GM12801 (cell line): Measurements from ENCODE around the gene DLGAP1.

Experiments used
- TF ChIP-seq, protein P1 (sequence below): IDR thresholded peaks from one replicate; pipeline ENCODE4 v1.5.1; 2011; ENCODE audit warnings: control low read depth; ENCODE audit not compliant: insufficient read length; ENCODE audit errors: extremely low read depth

Gene DLGAP1

GRCh38 chr18:3851159-3851558 lies 603.9 kb downstream of the DLGAP1 start:
- TF ChIP-seq, protein P1, sequence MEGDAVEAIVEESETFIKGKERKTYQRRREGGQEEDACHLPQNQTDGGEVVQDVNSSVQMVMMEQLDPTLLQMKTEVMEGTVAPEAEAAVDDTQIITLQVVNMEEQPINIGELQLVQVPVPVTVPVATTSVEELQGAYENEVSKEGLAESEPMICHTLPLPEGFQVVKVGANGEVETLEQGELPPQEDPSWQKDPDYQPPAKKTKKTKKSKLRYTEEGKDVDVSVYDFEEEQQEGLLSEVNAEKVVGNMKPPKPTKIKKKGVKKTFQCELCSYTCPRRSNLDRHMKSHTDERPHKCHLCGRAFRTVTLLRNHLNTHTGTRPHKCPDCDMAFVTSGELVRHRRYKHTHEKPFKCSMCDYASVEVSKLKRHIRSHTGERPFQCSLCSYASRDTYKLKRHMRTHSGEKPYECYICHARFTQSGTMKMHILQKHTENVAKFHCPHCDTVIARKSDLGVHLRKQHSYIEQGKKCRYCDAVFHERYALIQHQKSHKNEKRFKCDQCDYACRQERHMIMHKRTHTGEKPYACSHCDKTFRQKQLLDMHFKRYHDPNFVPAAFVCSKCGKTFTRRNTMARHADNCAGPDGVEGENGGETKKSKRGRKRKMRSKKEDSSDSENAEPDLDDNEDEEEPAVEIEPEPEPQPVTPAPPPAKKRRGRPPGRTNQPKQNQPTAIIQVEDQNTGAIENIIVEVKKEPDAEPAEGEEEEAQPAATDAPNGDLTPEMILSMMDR: no peak

DNA sequence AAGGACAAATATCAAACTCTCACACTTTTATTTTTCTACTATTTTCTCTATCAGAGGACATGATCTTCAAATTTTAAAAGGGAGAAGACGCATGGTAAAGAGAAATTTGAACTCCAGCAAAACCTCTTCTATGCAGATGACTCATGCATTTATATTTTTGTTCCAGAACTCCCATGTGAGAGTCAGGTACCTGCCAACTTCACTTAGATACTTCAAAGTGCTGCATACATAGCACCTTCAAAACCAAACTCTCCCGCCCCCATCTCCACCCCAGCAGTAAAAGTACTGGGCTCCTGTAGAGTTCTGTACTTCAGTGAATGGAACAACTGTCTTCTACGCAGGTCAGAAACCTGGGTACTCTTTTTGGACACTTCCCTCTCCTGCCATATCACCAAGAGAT lies 606.8 kb downstream of the DLGAP1 start:
- TF ChIP-seq, protein P1: no peak

- TF ChIP-seq, protein P1: no peak
These were observed 609.9 kb downstream of the DLGAP1 start for GRCh38 chr18:3845161-3845560.

GRCh38 chr18:3842844-3843243 lies 612.3 kb downstream of the DLGAP1 start:
- TF ChIP-seq, protein P1: no peak

- TF ChIP-seq, protein P1: no peak
These were observed 614.3 kb downstream of the DLGAP1 start for GRCh38 chr18:3840766-3841165.

- TF ChIP-seq, protein P1: no peak
These were observed 615.5 kb downstream of the DLGAP1 start for GRCh38 chr18:3839581-3839981.

DNA sequence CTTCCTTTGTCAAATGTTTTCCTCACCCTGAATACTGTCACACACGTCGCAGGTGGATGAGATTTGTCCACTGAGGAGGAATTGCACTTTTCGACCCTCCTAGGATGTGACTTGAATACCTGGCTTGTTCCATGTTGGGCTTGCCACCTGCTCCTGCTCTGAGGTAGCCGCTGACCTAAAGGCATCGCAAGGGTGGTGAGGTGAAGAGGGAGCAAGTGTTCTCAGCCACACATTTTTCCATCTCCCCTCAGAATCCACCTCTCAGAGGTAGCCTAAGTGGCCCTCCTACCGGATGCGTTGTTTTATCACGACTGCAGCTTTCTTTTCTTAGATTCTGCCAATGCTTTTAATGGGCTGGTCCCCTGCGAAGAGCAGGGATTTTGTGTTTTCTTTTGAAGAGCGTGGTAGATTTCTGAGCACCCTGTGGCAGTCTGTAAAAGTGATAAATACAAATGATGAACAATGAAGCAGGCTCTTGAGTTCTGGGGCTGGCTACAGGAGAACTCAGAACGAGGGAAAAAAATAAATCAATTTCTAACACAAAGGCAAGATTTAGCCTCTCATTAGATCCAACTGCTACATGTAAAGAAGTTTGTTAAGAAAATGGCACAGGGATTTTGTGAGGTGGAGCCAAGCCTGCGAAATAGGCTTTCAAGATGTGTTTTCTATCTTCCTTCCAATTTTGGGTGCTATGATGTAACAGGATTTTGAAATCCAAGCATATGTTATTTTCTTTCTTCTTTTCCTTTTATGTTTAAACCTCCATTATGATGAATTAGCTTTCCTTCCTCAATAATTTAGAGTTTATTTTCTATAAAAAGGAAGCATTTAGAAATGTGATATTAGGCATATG lies 618.4 kb downstream of the DLGAP1 start:
- TF ChIP-seq, protein P1: no peak
